A549 (cell line): ENCODE measurements around the gene KCNMA1.

Experiments used
- CHD4 ChIP-seq: fragments of 200-600 bp; sonication (generic); IDR thresholded peaks from 2 replicates; pipeline ENCODE4 v1.6.1; 2016; ENCODE audit warnings: antibody characterized with exemption, mild to moderate bottlenecking, borderline replicate concordance
- CTCF ChIP-seq: fragments of >200 bp; sonication (Bioruptor Twin); formaldehyde crosslinking; IDR thresholded peaks from 3 replicates; pipeline ENCODE4 v1.5.1; 2016
- EP300 ChIP-seq, 2 experiments: fragments of >200 bp; sonication (Bioruptor Twin); formaldehyde crosslinking; IDR thresholded peaks; 2 replicates in 1 of 2; 3 replicates in 1 of 2; pipeline ENCODE4 v1.6.1; 2016 to 2017
- JUN ChIP-seq, 2 experiments: fragments of >200 bp; sonication (Bioruptor Twin); formaldehyde crosslinking; IDR thresholded peaks; 2 replicates in 1 of 2; 3 replicates in 1 of 2; pipeline ENCODE4 v1.6.1; 2016 to 2017
- KDM1A ChIP-seq: fragments of 200-600 bp; sonication (generic); IDR thresholded peaks from 2 replicates; pipeline ENCODE4 v1.6.1; 2016; ENCODE audit warnings: low read depth, mild to moderate bottlenecking
- MAX ChIP-seq: IDR thresholded peaks from 2 replicates; pipeline ENCODE4 v1.6.1; 2012
- MYC ChIP-seq: IDR thresholded peaks from 2 replicates; pipeline ENCODE4 v1.6.1; 2012; ENCODE audit warnings: mild to moderate bottlenecking, inconsistent platforms, low read length, improper control_type of control experiment, borderline replicate concordance
- PBX3 ChIP-seq: IDR thresholded peaks from 2 replicates; pipeline ENCODE4 v1.6.1; 2012
- POLR2A ChIP-seq: IDR thresholded peaks from 2 replicates; pipeline ENCODE4 v1.6.1; 2012; ENCODE audit warnings: mild to moderate bottlenecking, low read length
- TP53 ChIP-seq: fragments of 250-450 bp; sonication (Bioruptor Pico); IDR thresholded peaks from 2 replicates; pipeline ENCODE4 v1.5.0; 2021; ENCODE audit warnings: mild to moderate bottlenecking, moderate library complexity
- USF2 ChIP-seq: fragments of 450-650 bp; IDR thresholded peaks from 2 replicates; pipeline ENCODE4 v1.6.1; 2014; ENCODE audit warnings: antibody characterized with exemption

GRCh38 chr10:77636282-77636966 is 1.2 kb downstream of the KCNMA1 start:
- TF ChIP-seq USF2 (no peak), MYC (no peak), JUN (IDR thresholded peaks at IDR 0.05) (no peak), POLR2A (no peak), CTCF (no peak), EP300 (IDR thresholded peaks at IDR 0.05) (no peak), KDM1A (no peak), PBX3 (no peak), TP53 (CRISPR knock-in tag) (no peak), CHD4 (no peak), MAX (no peak)
